ENCODE measurements around the gene BRD1.

- TF ChIP-seq CTCF (conservative IDR thresholded peaks at IDR 0.05 in 1 of 2, IDR thresholded peaks at IDR 0.05 in 1 of 2; ENCODE audit: extremely low read depth in 1 of 2, insufficient read depth in 1 of 2, low read depth in 1 of 2, low read length in 2 of 2) (no peak), EZH2 (IDR thresholded peaks at IDR 0.05; ENCODE audit: borderline replicate concordance, low read length) (no peak)
Measured at GRCh38 chr22:49764127-49764581, 63.5 kb downstream of the BRD1 start.
